UCSD-AML1 (cell line): Measurements from ENCODE around the gene COX8C.

Experiments
- DNase-seq: peaks from one replicate; lab custom pipeline; 2025; ENCODE audit not compliant: unreplicated experiment; lab: John Stamatoyannopoulos, UW

Gene COX8C, protein sequence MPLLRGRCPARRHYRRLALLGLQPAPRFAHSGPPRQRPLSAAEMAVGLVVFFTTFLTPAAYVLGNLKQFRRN

DNA sequence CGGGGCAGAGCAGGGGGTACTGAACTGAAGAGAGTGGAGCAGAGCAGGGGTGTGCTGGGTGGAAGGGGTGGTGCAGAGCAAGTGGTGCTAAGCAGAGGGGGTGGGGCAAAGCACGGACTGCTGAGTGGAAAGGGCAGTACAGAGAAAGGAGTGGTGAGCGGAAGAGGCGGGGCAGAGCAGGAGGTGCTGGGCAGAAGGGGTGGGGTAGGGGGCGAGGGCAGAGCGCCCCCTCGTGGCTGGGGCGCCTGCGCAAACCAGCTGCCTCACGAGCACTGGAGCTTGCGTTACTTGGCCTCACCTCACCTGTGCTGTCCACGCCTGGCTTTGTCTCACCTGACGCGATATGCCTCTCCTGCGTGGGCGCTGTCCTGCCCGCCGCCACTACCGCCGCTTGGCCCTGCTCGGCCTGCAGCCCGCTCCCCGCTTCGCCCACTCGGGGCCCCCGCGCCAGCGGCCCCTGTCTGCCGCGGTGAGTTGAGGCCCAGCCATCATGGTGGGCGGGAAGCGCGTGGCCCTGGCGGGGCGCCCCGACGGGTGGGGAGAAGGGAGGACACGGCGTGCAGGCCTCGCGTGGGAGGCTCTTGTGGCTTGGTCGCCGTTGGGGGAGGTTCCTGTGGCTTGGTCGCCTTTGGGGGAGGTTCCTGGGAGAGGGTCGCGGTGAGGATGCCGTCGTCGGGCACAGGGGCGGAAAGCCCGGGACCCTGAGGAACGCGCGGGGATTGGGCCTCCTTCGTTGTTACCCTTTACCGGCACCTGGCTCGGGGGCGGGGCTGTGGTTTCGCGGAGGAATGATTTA lies at the start of gene COX8C:
Gene COX8C (plus strand): TSS at position 257 of the 796 bp plus-strand sequence. CDS start 87 bp downstream, at position 344.
- DNase-seq = no peak

DNA sequence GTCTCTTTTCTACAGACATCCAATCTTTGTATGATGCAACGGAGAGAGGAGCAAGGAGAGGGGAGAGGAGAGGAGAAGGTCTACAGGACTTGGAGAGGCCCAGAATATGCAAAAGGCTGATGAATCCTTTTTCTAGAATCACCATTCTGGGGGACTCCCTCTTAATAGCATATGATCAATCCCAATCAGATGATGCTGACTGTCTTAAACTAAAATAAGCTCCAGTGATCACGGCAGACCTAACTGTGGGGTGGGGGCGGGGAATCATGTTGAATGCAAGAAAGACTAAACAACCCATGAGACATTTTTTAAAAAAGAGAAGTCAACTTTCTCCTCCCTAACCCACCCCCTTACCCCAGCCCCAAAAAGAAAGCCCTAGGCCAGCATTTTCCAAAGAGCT lies 47.6 kb upstream of the COX8C start:
- no peak for DNase-seq

DNA sequence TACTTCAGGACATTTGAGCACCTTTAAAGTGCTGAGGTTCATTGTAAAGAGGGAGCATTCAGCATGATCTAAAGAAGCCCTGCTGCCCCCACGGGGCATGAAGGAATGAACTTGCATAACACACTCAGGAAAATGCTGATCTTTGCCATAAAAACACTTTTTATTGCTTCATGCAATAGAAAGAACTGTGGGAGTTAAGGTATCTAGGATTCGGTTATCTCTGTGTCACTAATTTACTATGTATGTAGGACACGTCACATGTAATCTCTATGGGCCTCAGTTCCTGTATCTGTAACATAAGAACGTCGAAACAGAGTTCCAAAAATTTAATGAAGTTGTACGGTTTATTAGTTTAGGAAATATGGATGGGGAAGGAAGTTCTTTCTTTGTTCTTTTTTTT lies 47.1 kb upstream of the COX8C start:
- no peak for DNase-seq

DNA sequence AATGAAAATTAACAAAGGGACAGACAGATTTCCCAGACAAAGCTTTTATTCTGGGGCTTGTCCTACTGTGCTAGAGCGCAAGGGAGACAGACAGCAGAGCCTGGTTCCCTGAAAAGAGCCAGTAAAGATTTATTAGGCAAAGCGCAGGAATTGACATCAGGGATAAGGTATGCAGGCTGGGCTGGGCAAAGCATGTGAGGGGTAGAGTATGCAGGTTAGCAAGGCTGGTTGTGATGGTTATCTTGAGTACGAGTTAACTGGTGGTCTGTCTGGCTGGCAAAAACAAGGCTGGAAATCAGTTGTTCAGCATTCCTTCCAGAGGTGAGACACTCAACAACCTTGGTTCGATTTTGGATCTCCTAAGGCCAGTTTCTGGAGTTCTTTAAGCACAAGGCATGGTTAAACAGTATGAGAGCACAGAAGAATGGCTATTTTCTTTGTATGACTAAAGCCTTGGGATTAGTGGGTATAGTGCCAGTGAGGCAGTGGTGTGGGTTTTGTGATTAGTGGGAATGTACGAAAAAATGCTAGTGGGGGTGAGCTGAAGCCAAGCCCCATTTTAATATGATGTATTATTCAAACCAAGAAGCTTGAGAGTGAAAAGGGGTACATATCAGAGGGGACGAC lies 45.0 kb upstream of the COX8C start:
- DNase-seq = no peak

DNA sequence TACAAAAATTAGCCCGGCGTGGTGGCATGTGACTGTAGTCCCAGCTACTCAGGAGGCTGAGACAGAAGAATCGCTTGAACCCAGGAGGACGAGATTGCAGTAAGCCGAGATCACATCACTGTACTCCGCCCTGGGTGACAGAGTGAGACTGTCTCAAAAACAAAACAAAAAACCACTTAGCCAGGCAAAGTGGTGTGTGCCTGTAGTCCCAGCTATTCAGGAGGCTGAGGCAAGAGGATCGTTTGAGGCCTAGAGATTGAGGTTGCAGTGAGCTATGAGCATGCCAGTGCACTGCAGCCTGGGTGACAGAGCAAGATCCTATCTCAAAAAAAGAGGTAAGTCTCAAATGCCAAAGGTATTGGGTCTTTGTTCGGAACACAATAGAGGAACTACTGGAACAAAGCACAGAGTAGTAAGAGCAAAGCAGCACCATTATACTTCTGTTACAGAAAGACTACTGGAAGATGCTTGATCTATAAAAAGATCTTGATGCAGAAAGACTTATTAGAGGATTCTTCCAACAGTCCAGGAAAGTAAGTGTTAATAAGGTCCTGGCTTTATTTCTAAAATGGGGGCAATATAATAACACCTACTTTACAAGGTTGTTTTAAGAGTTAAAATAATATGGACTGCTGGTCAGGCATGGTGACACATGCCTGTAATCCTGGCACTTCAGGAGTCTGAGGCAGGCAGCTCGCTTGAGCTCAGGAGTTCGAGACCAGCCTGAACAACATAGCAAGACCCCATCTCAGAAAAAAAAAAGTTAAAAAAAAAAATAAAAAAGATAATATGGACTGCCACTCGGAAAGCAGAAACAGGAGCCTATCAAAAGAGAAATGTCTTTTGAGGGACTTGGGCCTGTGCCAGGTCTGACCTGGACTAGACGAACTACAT lies 44.0 kb upstream of the COX8C start:
- DNase-seq = no peak

DNA sequence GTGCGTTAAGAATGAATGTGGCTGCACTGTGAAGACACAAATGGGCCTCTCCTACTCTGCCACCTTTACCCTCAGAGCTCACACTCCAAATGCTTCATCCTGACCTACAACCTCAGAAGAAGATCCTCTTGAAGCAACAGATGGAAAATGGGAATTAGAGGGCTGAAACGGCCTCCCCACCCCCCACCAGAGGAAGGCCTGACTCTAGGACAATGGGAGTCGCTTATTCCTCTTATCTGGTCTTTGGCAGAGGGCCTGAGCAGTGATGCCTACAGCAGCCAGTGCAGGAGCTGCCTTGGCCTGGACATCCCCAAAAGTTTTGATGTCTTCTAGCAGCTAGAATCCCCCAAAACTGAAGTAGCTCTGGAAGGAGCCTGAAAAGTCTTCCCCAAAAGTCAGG lies 43.3 kb upstream of the COX8C start:
- DNase-seq = no peak

DNA sequence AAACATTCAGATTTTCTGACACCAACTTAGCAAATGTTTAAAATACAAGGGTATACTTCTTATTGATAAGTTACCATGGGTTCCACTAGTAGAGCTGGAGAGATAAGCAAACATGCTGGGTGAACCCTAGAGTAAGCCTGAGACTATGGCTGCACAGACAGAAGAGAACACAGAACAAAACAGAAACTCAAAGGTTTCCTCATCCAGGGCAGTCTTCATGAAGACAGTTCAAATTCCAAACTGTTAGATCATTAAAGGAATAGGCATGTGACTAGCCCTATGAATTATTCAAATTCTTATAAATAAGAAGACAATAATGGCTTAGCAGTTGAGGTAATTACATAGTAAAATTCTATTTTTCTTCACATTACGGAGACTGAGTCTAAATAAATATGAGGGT lies 42.2 kb upstream of the COX8C start:
- no peak for DNase-seq

DNA sequence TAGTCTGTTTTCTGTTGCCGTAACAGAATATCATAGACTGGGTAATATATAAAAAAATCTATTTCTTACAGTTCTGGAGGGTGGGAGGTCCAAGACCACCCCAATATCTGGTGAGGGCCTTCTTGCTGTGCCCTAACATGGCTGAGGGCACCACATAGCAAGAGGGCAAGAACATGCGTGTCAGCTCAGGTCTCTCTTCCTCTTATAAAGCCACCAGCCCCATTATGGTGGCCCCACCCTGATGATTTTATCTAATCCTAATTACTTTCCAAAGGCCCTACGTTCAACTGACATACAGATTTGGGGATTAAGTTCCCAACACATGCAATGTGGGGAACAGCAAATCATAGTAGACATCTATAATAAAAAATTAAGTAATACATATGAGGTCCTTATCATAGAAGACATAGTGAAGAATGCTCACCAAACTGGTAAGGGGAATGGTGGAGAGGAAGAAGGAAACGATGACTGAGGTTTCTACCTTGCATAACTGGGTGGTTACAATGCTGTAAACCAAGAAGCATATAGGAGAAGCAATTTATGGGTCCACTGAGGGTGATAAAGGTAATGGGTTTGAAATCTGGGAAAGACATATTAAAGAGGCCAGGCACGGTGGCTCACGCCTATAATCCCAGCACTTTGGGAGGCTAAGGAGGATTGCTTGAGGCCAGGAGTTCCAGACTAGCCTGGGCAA lies 41.1 kb upstream of the COX8C start:
- DNase-seq = no peak

DNA sequence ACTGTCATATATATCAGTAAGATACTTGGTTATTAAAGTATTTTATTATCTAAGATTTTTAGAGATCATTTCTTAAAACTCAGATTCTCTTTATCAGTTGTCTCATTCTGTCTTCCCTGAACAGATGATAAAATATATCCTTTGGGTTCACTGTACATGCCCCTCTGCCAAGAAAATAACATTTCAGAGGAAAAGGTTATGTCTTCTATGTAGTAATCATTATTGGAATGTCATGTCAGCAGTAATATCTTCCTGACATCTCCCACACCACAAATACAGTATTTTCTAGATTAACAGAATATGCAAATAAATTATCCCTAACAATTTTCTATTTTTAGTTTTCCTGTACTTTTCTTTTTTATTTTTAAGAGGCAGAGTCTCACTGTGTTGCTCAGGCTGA lies 40.2 kb upstream of the COX8C start:
- no peak for DNase-seq

DNA sequence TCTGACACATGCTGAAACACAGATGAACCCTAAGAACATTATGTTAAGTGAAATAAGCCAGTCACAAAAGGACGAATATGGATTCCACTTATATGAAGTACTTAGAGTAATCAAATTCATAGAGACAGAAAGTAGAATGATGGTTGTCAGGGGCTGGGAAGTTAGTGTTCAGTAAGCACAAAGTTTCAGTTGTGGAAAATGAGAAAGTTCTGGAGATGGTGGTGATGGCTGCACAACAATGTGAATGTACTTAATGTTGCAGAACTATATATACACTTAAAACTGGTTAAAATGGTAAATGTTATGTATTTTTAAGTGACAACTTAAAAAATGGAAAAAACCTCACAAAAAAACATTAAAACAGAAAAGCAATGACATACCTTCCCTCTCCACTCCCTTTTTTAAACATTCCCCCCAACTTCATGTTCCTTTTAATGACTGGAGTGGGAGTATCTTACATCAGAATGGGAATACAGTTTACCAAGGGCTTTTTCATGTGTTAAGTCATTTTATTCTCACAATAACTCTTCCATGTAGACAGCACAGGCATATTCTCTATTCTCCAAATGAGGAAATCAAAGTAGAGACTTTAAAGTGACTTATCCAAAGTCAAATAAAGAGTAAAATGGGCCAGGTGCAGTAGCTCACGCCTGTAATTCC lies 38.2 kb upstream of the COX8C start:
- no peak for DNase-seq

DNA sequence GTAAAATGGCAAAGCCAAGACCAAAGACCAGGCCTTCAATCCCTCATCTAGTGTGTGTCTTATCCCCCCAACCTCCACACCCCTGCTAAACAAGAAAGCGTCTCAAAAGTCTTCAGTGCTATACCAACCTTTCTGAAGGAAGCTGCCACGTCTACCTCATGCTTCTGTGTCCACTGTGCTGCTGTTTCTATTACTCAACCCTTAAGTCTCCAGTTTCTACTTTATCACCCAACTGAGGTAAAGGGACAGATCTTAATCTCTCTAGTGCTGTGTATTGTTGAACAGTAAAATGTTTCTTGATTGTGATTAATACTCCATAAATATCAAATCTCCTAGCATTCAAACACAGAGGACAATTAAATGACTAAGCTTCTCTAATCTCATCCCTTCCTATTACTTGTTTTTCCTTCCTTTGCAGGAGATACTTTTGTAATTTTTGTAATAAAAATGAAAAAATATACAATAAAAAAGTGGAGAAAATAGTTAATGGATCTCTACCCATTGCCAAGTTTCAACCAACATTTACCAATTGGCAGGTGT lies 37.5 kb upstream of the COX8C start:
- no peak for DNase-seq

DNA sequence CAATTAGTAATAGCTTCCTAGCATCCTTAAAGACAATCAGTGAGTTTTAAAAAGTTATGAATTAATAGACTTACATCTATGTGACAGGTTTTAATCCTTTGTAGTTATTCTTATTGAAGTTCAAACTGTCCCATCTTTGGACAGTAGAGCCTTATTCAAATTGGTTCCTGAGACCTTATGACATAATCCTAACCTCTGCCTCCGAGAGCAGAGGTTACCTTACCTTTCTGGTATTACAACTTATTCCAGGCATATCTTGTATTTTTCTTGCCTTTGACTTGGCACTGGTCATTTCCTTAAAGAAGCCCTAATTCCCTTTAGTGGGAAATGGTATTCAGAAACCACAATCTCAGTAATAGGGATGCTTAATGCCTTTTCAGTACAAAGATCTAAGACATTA lies 35.9 kb upstream of the COX8C start:
- DNase-seq = no peak

DNA sequence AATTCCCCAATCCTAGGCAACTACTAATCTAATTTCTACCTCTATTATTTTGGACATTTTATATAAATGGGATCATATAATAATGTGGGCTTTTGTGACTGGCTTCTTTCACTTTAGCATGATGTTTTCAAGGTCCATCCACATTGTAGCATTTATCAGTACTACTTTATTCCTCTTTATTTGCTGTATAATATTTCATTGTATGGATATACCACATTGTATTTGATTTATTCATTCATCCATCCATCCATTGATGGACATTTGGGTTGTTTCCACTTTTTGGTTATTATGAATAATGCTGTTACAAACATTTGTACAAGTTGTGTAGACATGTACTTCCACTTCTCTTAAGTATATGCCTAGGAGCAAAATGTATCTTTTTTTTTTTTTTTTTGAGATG lies 31.4 kb upstream of the COX8C start:
- no peak for DNase-seq

DNA sequence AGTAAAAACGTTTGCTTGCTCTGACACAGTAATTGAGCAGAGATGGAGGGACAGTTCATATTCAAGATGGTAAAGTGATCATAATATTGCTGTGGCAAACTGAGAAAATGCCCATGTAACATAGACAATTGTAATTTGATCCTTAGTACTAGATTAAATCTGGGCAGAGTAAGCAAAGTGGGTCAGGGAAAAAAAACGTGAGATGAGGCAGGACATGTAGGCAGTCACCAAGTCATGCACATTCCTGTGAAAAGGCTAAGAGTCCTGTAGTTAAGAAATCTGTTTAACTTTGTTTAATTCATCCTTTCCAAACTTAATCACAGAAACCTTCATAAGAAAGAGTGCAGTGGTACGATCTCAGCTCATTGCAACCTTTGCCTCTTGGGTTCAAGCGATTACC lies 30.3 kb upstream of the COX8C start:
- no peak for DNase-seq

DNA sequence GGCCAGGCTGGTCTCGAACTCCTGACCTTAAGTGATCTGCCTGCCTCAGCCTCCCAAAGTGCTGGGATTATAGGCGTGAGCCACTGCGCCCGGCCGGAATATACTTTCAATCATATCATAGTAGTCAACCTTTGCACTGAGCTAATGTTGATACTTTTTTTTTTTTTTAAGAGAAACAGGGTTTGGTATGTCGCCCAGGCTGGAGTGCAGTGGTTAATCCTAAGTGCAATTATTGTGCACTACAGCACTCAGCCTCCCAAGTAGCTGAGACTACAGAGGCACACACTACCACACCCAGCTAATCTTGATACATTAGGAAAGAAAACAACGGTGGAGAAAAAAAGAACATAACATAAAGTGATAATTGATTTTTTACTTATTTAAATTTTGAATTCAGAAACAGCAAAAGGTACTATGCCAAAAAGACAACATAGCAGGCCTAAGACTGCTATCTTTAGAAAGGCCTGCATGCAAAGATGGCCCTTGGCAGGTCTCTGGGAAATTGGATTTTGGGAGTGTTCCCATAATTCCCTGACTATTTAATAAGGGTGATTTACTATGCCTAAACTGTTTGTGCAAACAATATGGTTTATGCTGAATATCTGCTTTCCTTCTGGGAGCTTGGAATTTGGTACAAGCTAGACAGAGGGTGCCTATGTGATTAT lies 29.6 kb upstream of the COX8C start:
- no peak for DNase-seq

DNA sequence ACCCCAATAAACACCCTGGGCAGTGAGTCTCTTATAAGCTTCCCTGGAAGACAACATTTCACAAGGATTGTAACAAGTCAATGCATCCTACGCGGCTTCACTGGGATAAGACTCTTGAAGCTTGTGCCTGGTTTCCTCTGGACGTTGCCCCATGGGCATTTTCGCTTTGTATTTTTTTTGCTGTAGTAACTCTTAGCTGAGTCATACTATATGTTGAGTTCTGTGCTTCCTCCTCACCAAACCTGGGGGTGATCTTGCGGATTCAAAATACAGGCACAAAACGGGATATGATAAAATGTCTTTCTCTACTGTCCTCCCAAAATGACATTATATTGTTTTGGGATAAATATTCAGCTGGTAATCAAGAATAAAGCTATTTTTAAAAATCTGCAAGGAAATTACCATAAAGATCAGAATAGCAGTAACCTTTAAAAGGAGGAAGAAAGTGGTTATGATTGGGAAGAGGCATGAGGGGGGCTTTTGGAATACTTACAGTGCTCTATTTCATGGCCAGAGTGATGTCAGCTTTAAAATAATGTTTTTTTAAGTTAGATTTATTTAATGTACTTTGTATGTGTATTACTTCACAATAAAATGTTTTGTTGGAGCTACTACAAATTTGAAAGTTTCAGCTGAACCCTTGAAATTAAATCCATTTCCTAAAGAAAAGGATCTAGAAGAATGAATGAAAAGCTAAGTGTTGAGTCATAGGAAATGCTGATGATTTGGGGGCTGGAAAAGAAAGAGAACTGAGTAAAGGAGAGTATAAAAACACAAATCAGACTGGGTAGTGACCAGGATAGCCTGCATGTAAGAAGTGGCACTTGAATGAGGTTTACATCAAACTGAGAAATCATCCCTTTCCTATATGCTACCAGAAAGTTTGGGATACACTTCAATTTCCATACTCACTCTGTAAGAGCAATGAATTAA lies 28.8 kb upstream of the COX8C start:
- no peak for DNase-seq

DNA sequence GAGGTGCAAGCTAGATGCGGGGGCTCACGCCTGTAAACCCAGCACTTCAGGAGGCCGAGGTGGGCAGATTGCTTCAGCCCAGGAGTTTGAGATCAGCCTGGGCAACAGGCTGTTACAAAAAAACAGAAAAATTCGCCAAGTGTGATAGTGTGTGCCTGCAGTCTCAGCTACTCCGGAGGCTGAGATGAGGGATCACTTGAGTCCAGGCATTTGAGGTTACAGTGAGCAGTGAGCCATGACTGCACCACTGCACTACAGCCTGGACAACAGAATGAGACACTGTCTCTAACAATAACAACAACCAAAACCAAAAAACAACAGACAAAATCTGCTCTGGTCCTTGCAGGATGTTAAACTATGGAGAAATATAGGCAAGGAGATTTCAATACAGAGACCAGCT lies 28.1 kb upstream of the COX8C start:
- no peak for DNase-seq

DNA sequence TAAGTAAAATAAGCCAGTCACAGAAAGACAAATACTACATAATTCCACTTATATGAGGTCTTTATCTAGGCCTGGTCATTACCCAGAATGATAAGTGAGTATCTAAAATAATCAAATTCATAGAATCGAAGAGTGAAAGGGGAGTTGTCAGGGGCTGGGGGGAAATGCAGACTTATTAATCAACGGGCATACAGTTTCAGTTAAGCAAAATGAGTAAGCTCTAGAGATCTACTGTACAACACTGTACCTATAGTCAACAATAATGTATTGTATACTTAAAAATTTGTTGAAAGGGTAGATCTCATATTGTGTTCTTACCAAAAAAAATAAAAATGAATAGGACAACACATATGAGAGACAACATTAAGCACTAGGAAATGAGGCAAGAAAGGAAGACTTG lies 27.5 kb upstream of the COX8C start:
- no peak for DNase-seq

DNA sequence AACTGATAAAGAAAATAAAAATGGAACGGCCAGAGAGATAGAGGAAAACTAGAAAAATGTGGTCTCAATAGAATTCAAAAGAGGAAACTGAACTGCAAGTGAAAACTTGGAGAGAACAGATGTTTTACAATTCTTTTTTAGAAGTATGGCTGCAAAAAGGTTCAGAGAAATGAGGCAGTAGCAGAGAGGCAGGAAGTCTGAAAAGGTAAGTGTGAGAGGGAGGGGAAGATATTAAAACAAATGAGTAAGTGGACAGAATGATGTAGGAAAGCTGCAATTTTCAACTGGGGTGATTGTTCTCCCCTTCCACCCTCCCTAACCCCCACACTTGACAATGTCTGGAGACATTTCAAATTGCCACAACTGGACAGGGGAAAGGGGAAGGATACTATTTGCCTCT lies 27.0 kb upstream of the COX8C start:
- DNase-seq = no peak
